ENCODE results near the gene DHRS7B.

DNA sequence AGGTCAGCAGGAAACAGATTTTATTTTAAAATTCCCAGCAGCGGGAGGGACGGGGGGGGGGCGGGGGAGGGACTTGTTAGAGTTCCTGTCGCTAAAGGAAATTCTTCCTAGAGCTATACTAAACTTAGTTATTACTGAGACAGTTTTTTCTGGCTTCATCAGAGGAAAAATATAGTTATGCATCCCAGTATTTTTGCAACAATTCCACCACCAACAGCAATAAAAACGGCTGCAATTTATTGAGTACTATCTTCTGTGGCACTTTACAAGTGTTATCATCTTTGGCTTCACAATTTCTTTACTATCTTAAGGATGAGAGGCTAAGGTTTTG lies 6.9 kb upstream of the DHRS7B start:
- no peak for TF ChIP-seq POLR2A (IDR thresholded peaks at IDR 0.05)
- TF ChIP-seq, protein P1, sequence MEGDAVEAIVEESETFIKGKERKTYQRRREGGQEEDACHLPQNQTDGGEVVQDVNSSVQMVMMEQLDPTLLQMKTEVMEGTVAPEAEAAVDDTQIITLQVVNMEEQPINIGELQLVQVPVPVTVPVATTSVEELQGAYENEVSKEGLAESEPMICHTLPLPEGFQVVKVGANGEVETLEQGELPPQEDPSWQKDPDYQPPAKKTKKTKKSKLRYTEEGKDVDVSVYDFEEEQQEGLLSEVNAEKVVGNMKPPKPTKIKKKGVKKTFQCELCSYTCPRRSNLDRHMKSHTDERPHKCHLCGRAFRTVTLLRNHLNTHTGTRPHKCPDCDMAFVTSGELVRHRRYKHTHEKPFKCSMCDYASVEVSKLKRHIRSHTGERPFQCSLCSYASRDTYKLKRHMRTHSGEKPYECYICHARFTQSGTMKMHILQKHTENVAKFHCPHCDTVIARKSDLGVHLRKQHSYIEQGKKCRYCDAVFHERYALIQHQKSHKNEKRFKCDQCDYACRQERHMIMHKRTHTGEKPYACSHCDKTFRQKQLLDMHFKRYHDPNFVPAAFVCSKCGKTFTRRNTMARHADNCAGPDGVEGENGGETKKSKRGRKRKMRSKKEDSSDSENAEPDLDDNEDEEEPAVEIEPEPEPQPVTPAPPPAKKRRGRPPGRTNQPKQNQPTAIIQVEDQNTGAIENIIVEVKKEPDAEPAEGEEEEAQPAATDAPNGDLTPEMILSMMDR (IDR thresholded peaks at IDR 0.05) = no peak

Measured in tibial nerve (tissue), 3 donors.